Suprapubic skin (tissue), 4 donors: Measurements from ENCODE around the gene OR4X1. TPM values are rescaled to one million over a fixed set of nuclear protein-coding genes. Genes with fewer than 3 reads are reported as not detected.
"Not testable (repeated sequence)": the region's sequence is repeated elsewhere in the genome, so short reads cannot be mapped to it uniquely, and the experiment has no call there.

ENCODE experiments used
- DNase-seq, 2 donors: peaks; one replicate each; pipeline ENCODE4 v3.0.0-alpha.2; 2019; ENCODE audit warnings: low spot score in 2 of 2
- H3K27ac ChIP-seq: fragments of 200-600 bp; sonication (generic); one replicate; pipeline ENCODE4 v1.5.1; 2019
- H3K27me3 ChIP-seq: fragments of 200-600 bp; sonication (generic); one replicate; pipeline ENCODE4 v1.5.1; 2019
- H3K36me3 ChIP-seq: fragments of 200-600 bp; sonication (generic); one replicate; pipeline ENCODE4 v1.5.1; 2019
- H3K4me1 ChIP-seq: fragments of 200-600 bp; sonication (generic); one replicate; pipeline ENCODE4 v1.5.1; 2019
- H3K4me3 ChIP-seq: fragments of 200-600 bp; sonication (generic); one replicate; pipeline ENCODE4 v1.5.1; 2019; ENCODE audit warnings: mild to moderate bottlenecking
- H3K9me3 ChIP-seq: fragments of 200-600 bp; sonication (generic); one replicate; pipeline ENCODE4 v1.5.1; 2019
- CTCF ChIP-seq, 2 donors: fragments of 200-600 bp in 1 of 2; fragments of 450-650 bp in 1 of 2; sonication (generic) in 1 of 2; IDR thresholded peaks; one replicate each; pipeline ENCODE4 v1.5.1; 2016 to 2019; ENCODE audit warnings: antibody characterized with exemption in 2 of 2, mild to moderate bottlenecking in 1 of 2, moderate library complexity in 1 of 2
- EP300 ChIP-seq: sonication (generic); formaldehyde crosslinking; IDR thresholded peaks from one replicate; pipeline ENCODE4 v1.6.1; 2017; ENCODE audit warnings: antibody characterized with exemption
- POLR2A ChIP-seq, 2 donors: fragments of 450-650 bp; IDR thresholded peaks; one replicate each; pipeline ENCODE4 v1.6.1; 2017; ENCODE audit warnings: antibody characterized with exemption in 2 of 2, mild to moderate bottlenecking in 2 of 2, moderate library complexity in 2 of 2
- POLR2AphosphoS5 ChIP-seq, 3 donors: sonication (generic); formaldehyde crosslinking; IDR thresholded peaks; one replicate each; pipeline ENCODE4 v1.6.1; 2017; ENCODE audit warnings: antibody characterized with exemption in 3 of 3
- WGBS: methylation state at CpG from one replicate; pipeline ENCODE4 v1.1.5; 2018; 5-methylcytosine and 5-hydroxymethylcytosine counted together
- total RNA-seq, 4 donors: library from RNA; depleted of rRNA; stranded (reverse); fragments of >200 nt; gene quantifications; one replicate each; pipeline ENCODE4 v1.1.0, GENCODE V29; 2016

Gene OR4X1
- total RNA-seq, 4 donors from 2014 or later, result not detected

- H3K27ac ChIP-seq, result no peak overlapping the region
- WGBS, result 43% methylated on average over 1 of the region's 1 CpG
- no peak for DNase-seq
Measured at GRCh38 chr11:48272606-48273005, 8.9 kb downstream of the OR4X1 start.

GRCh38 chr11:48305923-48306322 lies 42.3 kb downstream of the OR4X1 start, which contains the start of gene OR4S1:
Gene OR4S1 (plus strand): TSS chr11:48306223. CDS start chr11:48306223, 0 bp downstream.
- no peak for DNase-seq
- Histone ChIP-seq H3K27me3 (no peaks in the 10 kb centered on the region), H3K9me3 (peaks cover under 1% of the 10 kb centered on the region), H3K36me3 (no peaks in the 10 kb centered on the region), H3K4me3 (no peak within 1 kb of the TSS), H3K4me1 (no peaks in the 10 kb centered on the region), H3K27ac (no peak within 1 kb of the TSS)
- TF ChIP-seq POLR2AphosphoS5 (IDR thresholded peaks at IDR 0.05) (no peak), CTCF (IDR thresholded peaks at IDR 0.05) (no peak), POLR2A (IDR thresholded peaks at IDR 0.05) (no peak), EP300 (no peak)
- WGBS, result 73% methylated on average over 1 of the region's 1 CpG

More at GRCh38 chr11:48272606-48273005, 8.9 kb downstream of the OR4X1 start:
- Histone ChIP-seq H3K4me1 (no peaks in the 10 kb centered on the region), H3K9me3 (no peaks in the 10 kb centered on the region), H3K4me3 (no peak overlapping the region), H3K36me3 (no peaks in the 10 kb centered on the region), H3K27me3 (no peaks in the 10 kb centered on the region)
- TF ChIP-seq EP300, result no peak
- no peak for TF ChIP-seq CTCF (IDR thresholded peaks at IDR 0.05)
- no peak for TF ChIP-seq POLR2A (IDR thresholded peaks at IDR 0.05)
- no peak for TF ChIP-seq POLR2AphosphoS5 (IDR thresholded peaks at IDR 0.05)

- Histone ChIP-seq H3K27ac (no peak overlapping the region), H3K36me3 (no peaks in the 10 kb centered on the region), H3K27me3 (no peaks in the 10 kb centered on the region), H3K9me3 (no peaks in the 10 kb centered on the region), H3K4me3 (no peak overlapping the region), H3K4me1 (no peaks in the 10 kb centered on the region)
- no peak for DNase-seq
- WGBS, result 24% methylated on average over 5 of the region's 5 CpGs
- TF ChIP-seq EP300, result no peak
- TF ChIP-seq CTCF (IDR thresholded peaks at IDR 0.05), result peak; percentile 31 to 66
Measured at GRCh38 chr11:48307760-48308386, 44.2 kb downstream of the OR4X1 start.

GRCh38 chr11:48313590-48313989 lies 49.9 kb downstream of the OR4X1 start:
- not testable (repeated sequence) for H3K9me3 ChIP-seq, H3K4me1 ChIP-seq, H3K36me3 ChIP-seq, H3K4me3 ChIP-seq, DNase-seq, H3K27ac ChIP-seq, H3K27me3 ChIP-seq
- WGBS, result 83% methylated on average over 2 of the region's 2 CpGs

Other genes starting within 250 kb of the OR4X1 start
- not detected for gene OR4B1, start 47.1 kb upstream of the OR4X1 start, total RNA-seq
- gene OR4X2, start 18.8 kb upstream of the OR4X1 start, total RNA-seq, result not detected
- not detected for gene OR4S1, start 42.4 kb downstream of the OR4X1 start, total RNA-seq
- not detected for gene OR4C3, start 61.1 kb downstream of the OR4X1 start, total RNA-seq
- gene OR4C5, start 102.6 kb downstream of the OR4X1 start, total RNA-seq, result not detected
- not detected for gene OR4A47, start 224.9 kb downstream of the OR4X1 start, total RNA-seq